OCI-LY1 (cell line): ENCODE measurements around the gene GCM1.

Source experiments
- EZH2 ChIP-seq: fragments of 200-600 bp; sonication (generic), shearing (Covaris generic); IDR thresholded peaks from 2 replicates; pipeline ENCODE4 v1.8.0; 2017; ENCODE audit warnings: borderline replicate concordance, mixed run types, mild to moderate bottlenecking, antibody characterized with exemption, low read length, moderate library complexity, mixed read lengths
- TF ChIP-seq, protein P1 (sequence below): fragments of 200-600 bp; sonication (generic), shearing (Covaris generic); IDR thresholded peaks from 2 replicates; pipeline ENCODE4 v1.5.1; 2017; ENCODE audit warnings: mild to moderate bottlenecking, antibody characterized with exemption, low read length, moderate library complexity, mixed read lengths

DNA sequence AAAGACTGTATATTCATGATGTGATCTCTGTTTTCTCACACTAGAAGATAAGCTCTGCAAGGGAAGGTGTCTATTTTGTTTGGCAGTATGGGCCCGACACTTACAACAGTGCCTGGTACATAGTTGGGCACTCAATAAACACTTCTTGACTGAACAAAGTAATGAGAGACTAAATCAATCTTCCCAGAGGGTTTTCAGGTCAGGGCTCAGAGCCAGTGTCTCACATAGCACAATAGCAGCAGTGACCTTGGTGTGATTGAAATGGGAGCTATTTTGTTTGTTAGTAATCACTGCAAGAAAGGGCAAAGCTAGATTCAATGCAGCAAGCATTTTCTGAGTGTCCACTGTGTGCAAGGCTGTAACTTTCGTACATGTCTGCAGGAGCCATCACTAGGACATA lies 26.4 kb upstream of the GCM1 start:
- TF ChIP-seq, protein P1, sequence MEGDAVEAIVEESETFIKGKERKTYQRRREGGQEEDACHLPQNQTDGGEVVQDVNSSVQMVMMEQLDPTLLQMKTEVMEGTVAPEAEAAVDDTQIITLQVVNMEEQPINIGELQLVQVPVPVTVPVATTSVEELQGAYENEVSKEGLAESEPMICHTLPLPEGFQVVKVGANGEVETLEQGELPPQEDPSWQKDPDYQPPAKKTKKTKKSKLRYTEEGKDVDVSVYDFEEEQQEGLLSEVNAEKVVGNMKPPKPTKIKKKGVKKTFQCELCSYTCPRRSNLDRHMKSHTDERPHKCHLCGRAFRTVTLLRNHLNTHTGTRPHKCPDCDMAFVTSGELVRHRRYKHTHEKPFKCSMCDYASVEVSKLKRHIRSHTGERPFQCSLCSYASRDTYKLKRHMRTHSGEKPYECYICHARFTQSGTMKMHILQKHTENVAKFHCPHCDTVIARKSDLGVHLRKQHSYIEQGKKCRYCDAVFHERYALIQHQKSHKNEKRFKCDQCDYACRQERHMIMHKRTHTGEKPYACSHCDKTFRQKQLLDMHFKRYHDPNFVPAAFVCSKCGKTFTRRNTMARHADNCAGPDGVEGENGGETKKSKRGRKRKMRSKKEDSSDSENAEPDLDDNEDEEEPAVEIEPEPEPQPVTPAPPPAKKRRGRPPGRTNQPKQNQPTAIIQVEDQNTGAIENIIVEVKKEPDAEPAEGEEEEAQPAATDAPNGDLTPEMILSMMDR = no peak
- TF ChIP-seq EZH2 = no peak
